Hepatic stellate cell (primary cell): ENCODE results near the gene TSPOAP1.

Experiments
- DNase-seq: peaks from one replicate; pipeline ENCODE4 v3.0.0; 2011; ENCODE audit warnings: low spot score

The TSPOAP1 gene

GRCh38 chr17:58277107-58277801 is 51.3 kb downstream of the TSPOAP1 start:
- no peak for DNase-seq

GRCh38 chr17:58276423-58276822 is 52.2 kb downstream of the TSPOAP1 start:
- DNase-seq: no peak

GRCh38 chr17:58275417-58275816 is 53.2 kb downstream of the TSPOAP1 start:
- DNase-seq: no peak

GRCh38 chr17:58273453-58274104 is 55.0 kb downstream of the TSPOAP1 start:
- no peak for DNase-seq

- no peak for DNase-seq
Observed at GRCh38 chr17:58272367-58273280, 56.0 kb downstream of the TSPOAP1 start.

GRCh38 chr17:58271216-58271931 is 57.2 kb downstream of the TSPOAP1 start:
- no peak for DNase-seq

GRCh38 chr17:58270476-58271215 is 57.9 kb downstream of the TSPOAP1 start:
- no peak for DNase-seq

- no peak for DNase-seq
Observed at GRCh38 chr17:58269557-58270291, 58.9 kb downstream of the TSPOAP1 start.

- no peak for DNase-seq
Observed at GRCh38 chr17:58268774-58269556, 59.6 kb downstream of the TSPOAP1 start.

- no peak for DNase-seq
Observed at GRCh38 chr17:58268326-58268725, 60.3 kb downstream of the TSPOAP1 start.

GRCh38 chr17:58267347-58268324 is 61.0 kb downstream of the TSPOAP1 start:
- DNase-seq: no peak

- DNase-seq: no peak
Observed at GRCh38 chr17:58265902-58266875, 62.4 kb downstream of the TSPOAP1 start.

- no peak for DNase-seq
Observed at GRCh38 chr17:58265271-58265670, 63.3 kb downstream of the TSPOAP1 start.

- DNase-seq: no peak
Observed at GRCh38 chr17:58264407-58265103, 64.0 kb downstream of the TSPOAP1 start.

- DNase-seq: no peak
Observed at GRCh38 chr17:58263773-58264172, 64.8 kb downstream of the TSPOAP1 start.

- no peak for DNase-seq
Observed at GRCh38 chr17:58262149-58262548, 66.4 kb downstream of the TSPOAP1 start.

GRCh38 chr17:58254803-58255202 is 73.8 kb downstream of the TSPOAP1 start:
- no peak for DNase-seq
